Panc1 (cell line): Measurements from ENCODE around the gene ARHGEF26. TPM values are rescaled to one million over a fixed set of nuclear protein-coding genes. Genes with fewer than 3 reads are reported as not detected.

Experiments
- ATAC-seq: fragments of 200-7000 bp; cut with Tn5 transposase; 2 replicates; pipeline ENCODE4 v1.9.1; 2020; ENCODE audit warnings: mild to moderate bottlenecking, moderate library complexity
- BruUV-seq: library from RNA; stranded (reverse); fragments of 400-500 nt; replicated peaks from 2 replicates; lab custom pipeline; 2021; lab: Mats Ljungman, UMichigan
- CTCF ChIA-PET: fragments of 300-600 bp; sonication (Branson Sonifier 250); formaldehyde crosslinking; loops from one replicate; lab custom pipeline; 2022; ENCODE audit warnings: antibody characterized with exemption; lab: Charles Lee
- POLR2A ChIA-PET: fragments of 300-600 bp; sonication (Branson Sonifier 250); formaldehyde crosslinking; loops from one replicate; lab custom pipeline; 2022; ENCODE audit warnings: antibody characterized with exemption; lab: Charles Lee
- DNase-seq: peaks from one replicate; pipeline ENCODE4 v3.0.0-alpha.2; 2010; ENCODE audit warnings: low read depth, low spot score
- H3K27ac ChIP-seq: 2 replicates; pipeline ENCODE4 v1.5.1; 2011; ENCODE audit warnings: mild to moderate bottlenecking, low read length, inconsistent platforms
- H3K27me3 ChIP-seq: fragments of 200-500 bp; sonication (Bioruptor generic); 2 replicates; pipeline ENCODE4 v1.6.0; 2014; ENCODE audit warnings: low read length, inconsistent platforms; ENCODE audit not compliant: control insufficient read depth, insufficient read depth
- H3K36me3 ChIP-seq: fragments of 200-500 bp; sonication (Bioruptor generic); 2 replicates; pipeline ENCODE4 v1.5.1; 2014; ENCODE audit warnings: inconsistent platforms, mild to moderate bottlenecking, low read length, moderate library complexity; ENCODE audit not compliant: control insufficient read depth, insufficient read depth
- H3K4me1 ChIP-seq: 2 replicates; pipeline ENCODE4 v1.5.1; 2011; ENCODE audit warnings: inconsistent platforms, mild to moderate bottlenecking, low read length, moderate library complexity; ENCODE audit not compliant: control insufficient read depth, insufficient read depth
- H3K4me3 ChIP-seq, 2 experiments: 2 replicates each; pipeline ENCODE4 v1.5.1; 2011 to 2012; ENCODE audit warnings: low read depth in 2 of 2, low read length in 2 of 2, mild to moderate bottlenecking in 2 of 2, inconsistent platforms in 1 of 2, moderate library complexity in 1 of 2
- H3K9me3 ChIP-seq: fragments of 200-500 bp; sonication (Bioruptor generic); 2 replicates; pipeline ENCODE4 v1.5.1; 2014; ENCODE audit warnings: low read depth, mild to moderate bottlenecking, inconsistent platforms, low read length, moderate library complexity; ENCODE audit not compliant: control insufficient read depth, insufficient read depth
- CTCF ChIP-seq: fragments of 450-650 bp; IDR thresholded peaks from 2 replicates; pipeline ENCODE4 v1.5.1; 2017; ENCODE audit warnings: mild to moderate bottlenecking
- POLR2AphosphoS5 ChIP-seq: IDR thresholded peaks from 2 replicates; pipeline ENCODE4 v1.6.1; 2012; ENCODE audit warnings: mild to moderate bottlenecking, low read depth, low read length, moderate library complexity
- REST ChIP-seq, 2 experiments: IDR thresholded peaks; 2 replicates each; pipeline ENCODE4 v1.6.1; 2011 to 2012; ENCODE audit warnings: low read depth in 2 of 2, control low read depth in 1 of 2, low read length in 1 of 2, mild to moderate bottlenecking in 1 of 2, moderate library complexity in 1 of 2; ENCODE audit not compliant: insufficient read depth in 1 of 2
- SIN3A ChIP-seq: IDR thresholded peaks from 2 replicates; pipeline ENCODE4 v1.6.1; 2012; ENCODE audit warnings: low read depth, mild to moderate bottlenecking, low read length, moderate library complexity, borderline replicate concordance; ENCODE audit not compliant: insufficient read depth
- TCF7L2 ChIP-seq: IDR thresholded peaks from 2 replicates; pipeline ENCODE4 v1.6.1; 2011; ENCODE audit warnings: mild to moderate bottlenecking, low read depth, low read length, inconsistent platforms
- in situ Hi-C: cut with HindIII; loops from 2 replicates; pipeline ENCODE4 v1.10.0; 2016; ENCODE audit warnings: low sequenced_read_pairs, low pct_unique_long_range_greater_than_20kb
- intact Hi-C: fragments of 100-400 bp; cut with micrococcal nuclease; formaldehyde crosslinking; loops from one replicate; pipeline ENCODE4 v1.10.0; 2022; ENCODE audit not compliant: unreplicated experiment
- total RNA-seq: library from RNA; stranded (reverse); gene quantifications from one replicate; pipeline ENCODE4 v1.2.1, GENCODE V29; 2021; ENCODE audit not compliant: unreplicated experiment

The ARHGEF26 gene
- total RNA-seq, 1 experiment from 2014 or later = 2.0 TPM

- ATAC-seq (no peak), DNase-seq (no peak)
- in situ Hi-C loops (no loop called here), intact Hi-C loops (no loop called here)
- CTCF ChIA-PET = no interaction called here
- no peak for TF ChIP-seq SIN3A
- no peak for TF ChIP-seq CTCF
- no peak for TF ChIP-seq REST (IDR thresholded peaks at IDR 0.05; ENCODE audit: insufficient read depth in 1 of 2, low read depth in 2 of 2, low read length in 1 of 2)
- TF ChIP-seq TCF7L2 = no peak
- TF ChIP-seq POLR2AphosphoS5 = no peak
- Histone ChIP-seq H3K27ac (no peak overlapping the region), H3K4me1 (no peaks in the 10 kb centered on the region), H3K4me3 (no peak overlapping the region), H3K9me3 (no peaks in the 10 kb centered on the region), H3K36me3 (peaks cover 49% of the 10 kb centered on the region), H3K27me3 (no peaks in the 10 kb centered on the region)
- BruUV-seq = no TSS peak
- POLR2A ChIA-PET = no interaction called here
Measured at GRCh38 chr3:154307363-154307762, 186.2 kb downstream of the ARHGEF26 start.

Other genes with a start within 250 kb of the ARHGEF26 start
- gene DHX36, start 203.1 kb downstream of the ARHGEF26 start, total RNA-seq = 74.3 TPM